Erythroblast (primary cell): ENCODE measurements around the gene CD4.
"Not testable (repeated sequence)": the region's sequence is repeated elsewhere in the genome, so short reads cannot be mapped to it uniquely, and the experiment has no call there.

Source experiments
- DNase-seq, 2 experiments: peaks; one replicate each; lab custom pipeline; 2025; lab: John Stamatoyannopoulos, UW
- GATA1 ChIP-seq: IDR thresholded peaks from 2 replicates; pipeline ENCODE4 v1.6.1; 2011; ENCODE audit warnings: low read depth, mild to moderate bottlenecking, control low read depth, low read length, moderate library complexity
- POLR2A ChIP-seq: IDR thresholded peaks from 2 replicates; pipeline ENCODE4 v1.6.1; 2011; ENCODE audit warnings: mild to moderate bottlenecking, low read length

CD4 gene

GRCh38 chr12:6868211-6869048 lies 79.1 kb downstream of the CD4 start:
- TF ChIP-seq POLR2A (no peak), GATA1 (no peak)
- DNase-seq, result peak; percentile 53 to 64

DNA sequence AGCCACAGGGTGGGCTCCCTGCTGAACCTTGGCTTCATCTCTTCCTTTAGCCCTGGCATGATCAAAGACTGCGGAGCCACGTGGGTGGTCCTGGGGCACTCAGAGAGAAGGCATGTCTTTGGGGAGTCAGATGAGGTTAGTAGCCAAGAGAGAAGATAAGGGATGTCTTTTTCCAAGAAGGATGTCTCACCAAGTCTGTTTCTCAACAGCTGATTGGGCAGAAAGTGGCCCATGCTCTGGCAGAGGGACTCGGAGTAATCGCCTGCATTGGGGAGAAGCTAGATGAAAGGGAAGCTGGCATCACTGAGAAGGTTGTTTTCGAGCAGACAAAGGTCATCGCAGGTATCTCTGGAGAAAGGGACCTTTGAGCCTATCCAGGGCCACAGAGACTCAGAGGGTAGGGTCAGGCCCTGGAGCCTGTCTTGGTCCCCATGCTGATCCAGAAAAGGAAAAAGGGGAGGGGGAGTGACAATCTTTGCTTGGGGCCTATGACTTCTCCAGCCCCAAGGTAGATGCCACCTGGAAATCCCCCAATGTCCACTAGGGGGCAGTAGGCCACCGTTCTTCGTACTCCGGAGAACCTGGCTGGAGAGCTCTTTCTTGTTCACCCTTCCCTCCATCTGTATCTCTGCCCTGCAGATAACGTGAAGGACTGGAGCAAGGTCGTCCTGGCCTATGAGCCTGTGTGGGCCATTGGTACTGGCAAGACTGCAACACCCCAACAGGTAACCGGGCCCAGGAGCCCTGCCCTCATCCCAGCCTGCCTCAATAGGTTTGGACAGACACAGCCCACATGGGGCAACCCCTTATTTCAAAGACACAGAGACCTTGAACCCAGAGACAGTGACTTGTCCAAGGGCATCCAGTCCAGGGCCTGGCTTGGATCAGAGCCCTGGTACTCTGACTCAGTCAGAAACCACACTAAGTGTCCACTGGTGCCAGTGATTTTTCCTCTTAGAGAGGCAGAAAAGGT lies 80.0 kb downstream of the CD4 start:
- DNase-seq, result peak; percentile 89 to 94
- TF ChIP-seq GATA1, result no peak
- peak; percentile 38 for TF ChIP-seq POLR2A

DNA sequence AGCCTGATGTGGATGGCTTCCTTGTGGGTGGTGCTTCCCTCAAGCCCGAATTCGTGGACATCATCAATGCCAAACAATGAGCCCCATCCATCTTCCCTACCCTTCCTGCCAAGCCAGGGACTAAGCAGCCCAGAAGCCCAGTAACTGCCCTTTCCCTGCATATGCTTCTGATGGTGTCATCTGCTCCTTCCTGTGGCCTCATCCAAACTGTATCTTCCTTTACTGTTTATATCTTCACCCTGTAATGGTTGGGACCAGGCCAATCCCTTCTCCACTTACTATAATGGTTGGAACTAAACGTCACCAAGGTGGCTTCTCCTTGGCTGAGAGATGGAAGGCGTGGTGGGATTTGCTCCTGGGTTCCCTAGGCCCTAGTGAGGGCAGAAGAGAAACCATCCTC lies 81.0 kb downstream of the CD4 start:
- DNase-seq, result not testable (repeated sequence)
